Loucy (cell line): Measurements from ENCODE around the gene NXT1.

Source experiments
- EZH2phosphoT487 ChIP-seq: fragments of 200-600 bp; IDR thresholded peaks from 2 replicates; pipeline ENCODE4 v1.6.1; 2018; ENCODE audit warnings: antibody characterized with exemption, mild to moderate bottlenecking, moderate library complexity, borderline replicate concordance
- TF ChIP-seq, protein P1 (sequence below): fragments of 200-600 bp; sonication (generic); conservative IDR thresholded peaks from 2 replicates; pipeline ENCODE4 v1.5.1; 2014; ENCODE audit warnings: mild to moderate bottlenecking, antibody characterized with exemption, low read length

DNA sequence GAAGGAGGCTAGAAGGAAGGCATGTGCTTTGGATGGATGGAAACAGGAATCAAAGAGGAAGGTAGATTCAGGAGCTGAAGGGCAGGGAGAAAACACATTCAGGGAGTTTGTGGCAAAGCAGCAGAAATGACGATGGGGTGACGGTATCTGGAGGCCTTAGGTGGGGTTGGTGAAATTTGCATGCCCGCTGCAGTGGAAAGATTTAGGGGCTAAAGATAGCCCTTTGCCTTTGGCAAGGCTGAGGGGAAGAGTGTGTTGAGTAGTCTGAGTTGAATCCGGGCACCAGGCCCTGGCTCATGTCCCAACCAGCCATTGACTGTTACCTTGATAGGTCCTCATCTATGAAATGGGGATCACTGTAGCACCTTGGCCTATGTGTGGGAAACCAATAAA lies 12.7 kb downstream of the NXT1 start:
- TF ChIP-seq, protein P1, sequence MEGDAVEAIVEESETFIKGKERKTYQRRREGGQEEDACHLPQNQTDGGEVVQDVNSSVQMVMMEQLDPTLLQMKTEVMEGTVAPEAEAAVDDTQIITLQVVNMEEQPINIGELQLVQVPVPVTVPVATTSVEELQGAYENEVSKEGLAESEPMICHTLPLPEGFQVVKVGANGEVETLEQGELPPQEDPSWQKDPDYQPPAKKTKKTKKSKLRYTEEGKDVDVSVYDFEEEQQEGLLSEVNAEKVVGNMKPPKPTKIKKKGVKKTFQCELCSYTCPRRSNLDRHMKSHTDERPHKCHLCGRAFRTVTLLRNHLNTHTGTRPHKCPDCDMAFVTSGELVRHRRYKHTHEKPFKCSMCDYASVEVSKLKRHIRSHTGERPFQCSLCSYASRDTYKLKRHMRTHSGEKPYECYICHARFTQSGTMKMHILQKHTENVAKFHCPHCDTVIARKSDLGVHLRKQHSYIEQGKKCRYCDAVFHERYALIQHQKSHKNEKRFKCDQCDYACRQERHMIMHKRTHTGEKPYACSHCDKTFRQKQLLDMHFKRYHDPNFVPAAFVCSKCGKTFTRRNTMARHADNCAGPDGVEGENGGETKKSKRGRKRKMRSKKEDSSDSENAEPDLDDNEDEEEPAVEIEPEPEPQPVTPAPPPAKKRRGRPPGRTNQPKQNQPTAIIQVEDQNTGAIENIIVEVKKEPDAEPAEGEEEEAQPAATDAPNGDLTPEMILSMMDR: no peak
- TF ChIP-seq EZH2phosphoT487: no peak
